Thyroid gland (tissue), 4 donors: Measurements from ENCODE around the gene MAMLD1.

Experiments used
- POLR2A ChIP-seq, 2 donors: fragments of 450-650 bp; IDR thresholded peaks; one replicate each; pipeline ENCODE4 v1.6.1; 2017; ENCODE audit warnings: antibody characterized with exemption in 2 of 2, mild to moderate bottlenecking in 2 of 2, moderate library complexity in 1 of 2
- TF ChIP-seq, protein P1 (sequence below), 6 experiments: fragments of 200-600 bp in 3 of 6; fragments of 450-650 bp in 3 of 6; sonication (generic) in 3 of 6; IDR thresholded peaks; one replicate each; pipeline ENCODE4 v1.5.1; 2016 to 2019; ENCODE audit warnings: antibody characterized with exemption in 6 of 6, mild to moderate bottlenecking in 2 of 6, inconsistent platforms in 1 of 6, moderate library complexity in 1 of 6

DNA sequence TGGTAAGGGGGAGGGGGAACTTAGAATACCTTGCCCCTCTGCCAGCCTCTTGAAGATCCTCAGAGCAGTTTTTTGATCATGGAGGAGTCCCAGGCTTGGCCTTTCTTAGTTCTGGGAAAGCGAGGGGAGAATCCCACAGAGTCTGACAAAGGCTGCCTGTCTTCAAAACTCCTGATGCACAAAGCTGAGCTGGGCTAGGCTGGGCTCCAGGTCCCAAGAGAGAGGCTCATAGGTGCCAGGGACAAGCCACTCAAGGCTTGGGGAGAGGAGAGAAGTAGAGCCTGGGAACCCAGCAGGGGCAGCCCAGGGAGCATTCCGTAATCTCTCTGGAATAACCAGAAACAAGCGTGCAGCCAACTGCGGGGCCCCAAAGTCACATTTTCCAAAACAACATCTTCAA lies 168.3 kb downstream of the MAMLD1 start:
- no peak for TF ChIP-seq POLR2A (IDR thresholded peaks at IDR 0.05)
- TF ChIP-seq, protein P1, sequence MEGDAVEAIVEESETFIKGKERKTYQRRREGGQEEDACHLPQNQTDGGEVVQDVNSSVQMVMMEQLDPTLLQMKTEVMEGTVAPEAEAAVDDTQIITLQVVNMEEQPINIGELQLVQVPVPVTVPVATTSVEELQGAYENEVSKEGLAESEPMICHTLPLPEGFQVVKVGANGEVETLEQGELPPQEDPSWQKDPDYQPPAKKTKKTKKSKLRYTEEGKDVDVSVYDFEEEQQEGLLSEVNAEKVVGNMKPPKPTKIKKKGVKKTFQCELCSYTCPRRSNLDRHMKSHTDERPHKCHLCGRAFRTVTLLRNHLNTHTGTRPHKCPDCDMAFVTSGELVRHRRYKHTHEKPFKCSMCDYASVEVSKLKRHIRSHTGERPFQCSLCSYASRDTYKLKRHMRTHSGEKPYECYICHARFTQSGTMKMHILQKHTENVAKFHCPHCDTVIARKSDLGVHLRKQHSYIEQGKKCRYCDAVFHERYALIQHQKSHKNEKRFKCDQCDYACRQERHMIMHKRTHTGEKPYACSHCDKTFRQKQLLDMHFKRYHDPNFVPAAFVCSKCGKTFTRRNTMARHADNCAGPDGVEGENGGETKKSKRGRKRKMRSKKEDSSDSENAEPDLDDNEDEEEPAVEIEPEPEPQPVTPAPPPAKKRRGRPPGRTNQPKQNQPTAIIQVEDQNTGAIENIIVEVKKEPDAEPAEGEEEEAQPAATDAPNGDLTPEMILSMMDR (IDR thresholded peaks at IDR 0.05): no peak
